ENCODE data around the gene PCNX3. TPM values are rescaled to one million over a fixed set of nuclear protein-coding genes. Genes with fewer than 3 reads are reported as not detected.

PCNX3 gene
- total RNA-seq, 2 donors from 2014 or later: 21.8 to 56.7 TPM

DNA sequence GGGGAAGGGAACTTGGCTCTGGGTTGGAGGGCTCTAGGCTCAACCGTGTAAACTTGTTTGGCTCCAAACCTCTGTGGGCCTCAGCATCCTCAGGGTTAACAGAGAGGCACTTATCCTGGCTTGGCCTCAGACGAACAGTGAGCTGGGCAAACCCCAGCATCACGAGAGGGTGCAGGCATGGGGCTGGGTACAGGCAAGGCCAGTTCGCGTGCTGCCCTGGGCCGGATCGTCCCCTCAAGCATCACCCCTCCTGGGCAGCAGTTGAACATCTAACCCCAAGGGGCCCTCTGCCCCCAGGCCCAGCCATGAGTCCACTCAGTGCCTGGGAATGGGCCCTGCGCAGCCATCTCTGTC is 37.8 kb upstream of the PCNX3 start:
- H3K27ac ChIP-seq: peak overlapping the region in 2 of 4 donors; percentile 92 to 94
- intact Hi-C loops (cut with DNase I): no loop called here
- WGBS, 2 donors: 51 to 75% methylated on average over 4 to 7 of the region's 8 CpGs
- ATAC-seq (no peak), DNase-seq (no peak)
- H3K27me3 ChIP-seq: no peaks in the 10 kb centered on the region
- TF ChIP-seq POLR2A (IDR thresholded peaks at IDR 0.05): no peak
- TF ChIP-seq, protein P1, sequence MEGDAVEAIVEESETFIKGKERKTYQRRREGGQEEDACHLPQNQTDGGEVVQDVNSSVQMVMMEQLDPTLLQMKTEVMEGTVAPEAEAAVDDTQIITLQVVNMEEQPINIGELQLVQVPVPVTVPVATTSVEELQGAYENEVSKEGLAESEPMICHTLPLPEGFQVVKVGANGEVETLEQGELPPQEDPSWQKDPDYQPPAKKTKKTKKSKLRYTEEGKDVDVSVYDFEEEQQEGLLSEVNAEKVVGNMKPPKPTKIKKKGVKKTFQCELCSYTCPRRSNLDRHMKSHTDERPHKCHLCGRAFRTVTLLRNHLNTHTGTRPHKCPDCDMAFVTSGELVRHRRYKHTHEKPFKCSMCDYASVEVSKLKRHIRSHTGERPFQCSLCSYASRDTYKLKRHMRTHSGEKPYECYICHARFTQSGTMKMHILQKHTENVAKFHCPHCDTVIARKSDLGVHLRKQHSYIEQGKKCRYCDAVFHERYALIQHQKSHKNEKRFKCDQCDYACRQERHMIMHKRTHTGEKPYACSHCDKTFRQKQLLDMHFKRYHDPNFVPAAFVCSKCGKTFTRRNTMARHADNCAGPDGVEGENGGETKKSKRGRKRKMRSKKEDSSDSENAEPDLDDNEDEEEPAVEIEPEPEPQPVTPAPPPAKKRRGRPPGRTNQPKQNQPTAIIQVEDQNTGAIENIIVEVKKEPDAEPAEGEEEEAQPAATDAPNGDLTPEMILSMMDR (IDR thresholded peaks at IDR 0.05): no peak
- H3K4me1 ChIP-seq: peaks cover 45% of the 10 kb centered on the region
- peaks cover 0 to 1% of the 10 kb centered on the region in 2 donors for H3K36me3 ChIP-seq (replicated peaks in 1 of 2; ENCODE audit: insufficient read depth in 1 of 2, low read depth in 2 of 2)
- H3K9me3 ChIP-seq: no peaks in the 10 kb centered on the region
- H3K4me3 ChIP-seq: no peak overlapping the region

DNA sequence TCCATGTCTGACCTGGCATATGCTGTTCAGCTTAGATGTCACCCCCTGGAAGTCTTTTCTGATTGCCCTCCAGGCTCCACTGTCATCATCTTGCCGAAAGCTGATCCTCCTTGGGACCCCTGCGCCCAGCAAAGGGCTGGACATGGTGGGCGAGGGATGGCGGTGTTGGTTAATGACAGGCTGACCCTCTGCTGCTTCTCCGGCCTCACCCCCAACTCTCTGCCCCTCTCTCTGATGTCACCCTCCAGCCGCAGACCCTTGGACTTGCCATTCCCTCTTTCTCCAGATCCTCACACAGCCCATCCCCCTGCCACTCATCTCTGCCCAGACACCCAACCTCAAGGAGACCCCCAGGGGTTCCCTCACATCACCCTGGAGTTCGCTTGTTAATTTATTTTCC is 37.4 kb upstream of the PCNX3 start:
- Histone ChIP-seq H3K27ac (peak overlapping the region in 1 of 4 donors; percentile 94), H3K4me1 (peaks cover 43% of the 10 kb centered on the region), H3K9me3 (no peaks in the 10 kb centered on the region), H3K4me3 (no peak overlapping the region), H3K27me3 (no peaks in the 10 kb centered on the region), H3K36me3 (replicated peaks in 1 of 2; ENCODE audit: insufficient read depth in 1 of 2, low read depth in 2 of 2) (peaks cover 0 to 1% of the 10 kb centered on the region in 2 donors)
- intact Hi-C loops (cut with DNase I): no loop called here
- WGBS, 2 donors: 80 to 93% methylated on average over 7 of the region's 7 CpGs
- no peak for TF ChIP-seq POLR2A (IDR thresholded peaks at IDR 0.05)
- TF ChIP-seq, protein P1 (IDR thresholded peaks at IDR 0.05): no peak
- ATAC-seq (no peak), DNase-seq (no peak)

- TF ChIP-seq POLR2A (IDR thresholded peaks at IDR 0.05): no peak
- TF ChIP-seq, protein P1 (IDR thresholded peaks at IDR 0.05): no peak
- ATAC-seq: no peak
- intact Hi-C loops (cut with DNase I): no loop called here
Measured at GRCh38 chr11:65578667-65579066, 36.9 kb upstream of the PCNX3 start.

GRCh38 chr11:65579291-65579690 is 36.3 kb upstream of the PCNX3 start:
- H3K27ac ChIP-seq: no peak overlapping the region
- ATAC-seq (no peak), DNase-seq (no peak)
- WGBS, 2 donors: 83 to 91% methylated on average over 4 of the region's 4 CpGs
- H3K9me3 ChIP-seq: no peaks in the 10 kb centered on the region
- TF ChIP-seq POLR2A (IDR thresholded peaks at IDR 0.05): no peak
- TF ChIP-seq, protein P1 (IDR thresholded peaks at IDR 0.05): no peak
- no peaks in the 10 kb centered on the region for H3K27me3 ChIP-seq
- H3K4me1 ChIP-seq: peaks cover 33% of the 10 kb centered on the region
- H3K4me3 ChIP-seq: no peak overlapping the region
- intact Hi-C loops (cut with DNase I): no loop called here
- peaks cover 0 to 1% of the 10 kb centered on the region in 2 donors for H3K36me3 ChIP-seq (replicated peaks in 1 of 2; ENCODE audit: insufficient read depth in 1 of 2, low read depth in 2 of 2)

More at GRCh38 chr11:65578667-65579066, 36.9 kb upstream of the PCNX3 start:
- peaks cover 0 to 1% of the 10 kb centered on the region in 2 donors for H3K36me3 ChIP-seq (replicated peaks in 1 of 2; ENCODE audit: insufficient read depth in 1 of 2, low read depth in 2 of 2)
- no peak overlapping the region for H3K4me3 ChIP-seq
- peaks cover 37% of the 10 kb centered on the region for H3K4me1 ChIP-seq
- WGBS, 2 donors: 71 to 83% methylated on average over 3 of the region's 3 CpGs
- no peaks in the 10 kb centered on the region for H3K9me3 ChIP-seq
- H3K27ac ChIP-seq: no peak overlapping the region
- DNase-seq: no peak
- H3K27me3 ChIP-seq: no peaks in the 10 kb centered on the region

- H3K36me3 ChIP-seq (replicated peaks in 1 of 2; ENCODE audit: insufficient read depth in 1 of 2, low read depth in 2 of 2): peaks cover 0 to 1% of the 10 kb centered on the region in 2 donors
- TF ChIP-seq POLR2A (IDR thresholded peaks at IDR 0.05): no peak
- TF ChIP-seq, protein P1 (IDR thresholded peaks at IDR 0.05): no peak
- H3K9me3 ChIP-seq: no peaks in the 10 kb centered on the region
- H3K27me3 ChIP-seq: no peaks in the 10 kb centered on the region
- no peak overlapping the region for H3K27ac ChIP-seq
- DNase-seq (no peak), ATAC-seq (no peak)
- H3K4me3 ChIP-seq: no peak overlapping the region
- WGBS, 2 donors: 93% methylated on average over 16 of the region's 19 CpGs; no CpG with 5 or more reads in 1 of the 2 donors
- H3K4me1 ChIP-seq: peaks cover 24% of the 10 kb centered on the region
- intact Hi-C loops (cut with DNase I): no loop called here
Measured at GRCh38 chr11:65580031-65580692, 35.4 kb upstream of the PCNX3 start.

Measured in body of pancreas (tissue), 4 donors.